Measurements from ENCODE around the gene COBL.

COBL gene

DNA sequence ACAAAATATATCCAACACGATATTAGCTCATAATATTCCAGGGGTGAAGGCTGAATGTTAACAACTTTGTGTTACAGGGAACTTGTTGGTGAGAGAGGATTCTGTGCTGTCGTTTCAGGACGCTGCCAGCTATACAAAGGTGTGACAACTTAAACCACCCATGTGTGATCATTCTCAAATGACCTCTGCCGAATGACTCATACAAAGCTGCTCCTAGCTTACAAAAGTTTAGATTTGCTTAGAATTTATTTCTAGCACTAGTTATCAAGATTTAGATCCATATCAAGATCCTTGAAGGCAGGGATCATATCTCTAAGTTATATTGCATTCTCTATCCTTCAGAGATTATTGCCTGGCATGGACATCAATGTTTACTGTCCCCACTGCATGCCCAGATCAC, 65.3 kb downstream of the COBL start:
- peak; percentile 46 for DNase-seq

GRCh38 chr7:51250512-51250911, 66.1 kb downstream of the COBL start:
- DNase-seq = no peak

GRCh38 chr7:51249991-51250390, 66.6 kb downstream of the COBL start:
- peak; percentile 19 for DNase-seq

DNA sequence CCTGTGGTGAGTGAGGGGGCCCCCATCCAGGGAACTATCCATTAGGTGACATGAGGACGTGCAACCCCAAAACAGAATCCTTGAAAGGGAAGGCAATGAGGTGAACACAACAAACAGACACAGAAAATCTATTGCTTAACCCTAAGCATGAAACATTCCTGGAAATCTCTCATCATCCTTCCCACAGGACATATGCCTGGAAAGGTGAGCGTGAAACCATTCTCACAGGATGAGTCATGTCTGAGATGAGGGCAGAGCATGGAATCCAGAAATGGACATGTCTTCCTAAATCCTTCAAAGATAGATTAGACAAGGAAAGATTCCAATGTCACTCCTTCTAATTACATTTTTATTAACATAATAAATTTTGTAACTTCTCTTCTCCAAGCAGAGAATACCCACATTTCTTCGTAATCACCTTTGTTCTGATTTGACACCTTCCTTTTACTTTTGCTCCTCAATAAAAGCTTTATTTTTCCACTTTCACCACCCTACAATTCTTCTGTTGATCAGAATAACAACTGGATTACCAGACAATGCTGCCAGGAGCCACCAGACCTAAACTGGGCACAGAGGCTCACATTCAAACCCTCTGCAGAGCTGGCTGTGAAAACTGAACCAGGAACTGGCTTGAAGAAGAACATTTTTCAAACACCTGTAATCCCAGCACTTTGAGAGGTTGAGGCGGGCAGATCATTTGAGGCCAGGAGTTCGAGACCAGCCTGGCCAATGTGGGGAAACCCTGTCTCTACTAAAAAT, 67.2 kb downstream of the COBL start:
- peak; percentile 24 for DNase-seq

DNA sequence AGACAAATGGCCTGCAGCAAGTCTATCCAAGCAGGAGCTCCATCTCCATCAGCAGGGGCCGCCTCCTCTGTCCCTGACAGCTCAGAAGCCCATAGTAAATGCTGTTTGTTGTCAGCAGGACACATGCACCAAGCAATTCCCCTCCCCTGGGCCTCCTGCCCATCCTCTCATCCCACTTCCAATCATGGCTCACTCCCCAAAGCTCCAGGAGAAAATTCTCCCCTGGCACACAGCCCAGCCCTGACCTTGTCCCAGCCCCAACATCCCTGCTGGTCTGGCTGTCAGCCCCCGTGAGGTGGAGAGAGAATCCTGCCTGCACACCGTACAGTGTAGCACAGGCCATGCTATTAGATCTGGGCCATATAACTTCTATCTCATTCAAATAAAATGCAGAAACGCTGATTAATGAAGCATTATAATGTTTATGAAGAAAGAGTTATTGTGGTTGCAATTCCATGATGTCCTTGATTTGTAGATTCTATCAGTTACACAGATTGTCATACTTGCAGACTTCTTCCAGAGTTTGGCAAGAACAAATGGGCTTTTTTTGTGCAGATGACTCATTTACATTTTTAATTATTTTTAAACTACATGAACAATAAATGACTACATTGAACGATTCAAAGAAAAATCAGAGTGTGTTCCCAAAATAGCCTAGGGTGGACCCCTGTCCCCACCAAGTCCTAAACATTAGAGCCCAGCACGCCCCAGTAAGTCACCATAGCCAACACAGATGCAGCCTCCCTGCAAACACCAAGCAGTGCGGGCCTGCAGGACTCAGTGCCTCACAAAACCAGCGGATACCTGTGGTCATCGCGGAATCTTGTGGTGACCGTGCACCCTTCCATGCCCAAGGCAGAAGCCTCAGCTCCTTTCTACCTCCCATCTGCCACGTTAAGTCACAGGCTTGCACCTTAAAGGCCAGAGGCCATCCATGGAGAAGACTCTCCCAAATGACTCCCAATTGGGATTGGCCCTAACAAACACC, 70.1 kb downstream of the COBL start:
- peak; percentile 97 for DNase-seq

DNA sequence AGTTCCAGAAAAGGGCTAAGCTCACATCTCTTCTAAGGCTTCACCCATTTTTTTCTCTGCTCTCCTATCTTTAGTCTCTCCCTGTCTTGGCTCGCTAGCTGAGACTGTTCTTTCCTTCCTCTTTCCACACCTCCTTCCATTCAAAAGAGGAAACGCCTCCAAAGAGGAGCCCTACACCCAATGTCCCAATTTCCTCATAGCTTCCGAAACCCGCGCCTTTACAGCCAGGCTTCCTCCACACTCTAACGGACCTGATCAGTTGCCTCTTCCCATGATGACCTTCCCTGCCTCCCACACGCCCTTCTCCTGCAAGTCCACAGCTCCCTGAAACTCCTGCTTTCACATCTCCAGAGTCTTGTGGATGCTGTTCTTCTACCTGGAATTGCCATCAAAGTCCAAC, 71.7 kb downstream of the COBL start:
- DNase-seq = no peak

DNA sequence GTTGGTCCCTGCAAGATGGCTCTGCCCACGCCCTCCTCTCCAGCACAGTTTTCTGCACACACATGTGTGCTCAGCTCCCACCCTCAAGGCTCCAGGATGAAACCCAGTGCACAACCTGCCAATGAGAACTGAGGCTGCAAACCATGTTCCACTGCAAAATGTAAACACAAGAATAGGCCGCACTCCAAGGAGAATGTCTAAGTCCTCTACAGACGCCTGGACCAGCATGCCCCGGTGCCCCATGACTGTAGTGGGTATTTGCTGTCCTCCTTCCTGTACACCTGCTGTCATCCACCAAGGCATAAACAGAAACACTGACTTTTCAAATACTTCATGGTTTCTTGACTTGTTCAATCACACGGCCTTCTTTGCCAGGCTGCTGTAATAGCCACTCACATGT, 72.6 kb downstream of the COBL start:
- DNase-seq = no peak

DNA sequence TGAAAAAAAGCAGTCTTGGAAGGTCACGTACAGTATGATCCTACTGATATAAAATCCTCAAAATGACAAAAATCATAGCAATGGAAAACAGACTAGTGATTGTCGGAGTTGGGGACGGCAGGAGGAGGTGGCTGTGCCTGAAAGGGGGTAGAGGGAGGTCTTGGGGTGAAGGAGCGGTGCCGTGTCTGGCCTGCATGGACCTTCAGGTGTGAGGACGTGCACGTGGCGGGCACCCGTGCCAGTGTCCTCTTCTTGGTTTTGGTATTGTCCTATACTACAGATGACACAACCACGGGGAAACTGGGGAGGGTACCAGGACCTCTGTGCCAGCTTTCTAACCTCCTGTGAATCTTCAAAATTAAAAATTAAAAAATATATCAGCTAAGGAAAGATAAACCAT, 73.0 kb downstream of the COBL start:
- no peak for DNase-seq

- no peak for DNase-seq
Observed at GRCh38 chr7:51242881-51243518, 73.6 kb downstream of the COBL start.

- DNase-seq = no peak
Observed at GRCh38 chr7:51242007-51242691, 74.5 kb downstream of the COBL start.

- DNase-seq = peak; percentile 66
Observed at GRCh38 chr7:51240868-51241267, 75.7 kb downstream of the COBL start.

DNA sequence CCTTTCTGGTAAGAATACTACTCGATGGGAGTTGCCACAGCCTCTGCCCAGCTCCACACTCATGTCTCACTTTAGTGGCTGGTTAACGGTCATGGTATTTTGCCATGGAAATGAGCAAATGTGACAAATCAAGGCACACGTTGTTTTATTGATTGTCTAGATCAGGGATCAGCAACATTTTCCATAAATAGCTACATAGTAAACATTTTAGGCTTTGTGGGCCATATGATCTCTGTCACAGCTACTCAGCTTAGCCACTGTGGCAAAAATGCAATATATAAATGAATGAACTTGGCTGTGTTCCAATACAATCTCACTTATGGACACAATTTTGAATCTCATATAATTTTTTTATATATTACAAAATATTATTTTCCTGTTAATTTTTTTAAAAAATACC, 76.9 kb downstream of the COBL start:
- no peak for DNase-seq

- no peak for DNase-seq
Observed at GRCh38 chr7:51238981-51239495, 77.6 kb downstream of the COBL start.

GRCh38 chr7:51237446-51238133, 79.0 kb downstream of the COBL start:
- DNase-seq = peak; percentile 30

- DNase-seq = no peak
Observed at GRCh38 chr7:51236470-51237132, 80.0 kb downstream of the COBL start.

DNA sequence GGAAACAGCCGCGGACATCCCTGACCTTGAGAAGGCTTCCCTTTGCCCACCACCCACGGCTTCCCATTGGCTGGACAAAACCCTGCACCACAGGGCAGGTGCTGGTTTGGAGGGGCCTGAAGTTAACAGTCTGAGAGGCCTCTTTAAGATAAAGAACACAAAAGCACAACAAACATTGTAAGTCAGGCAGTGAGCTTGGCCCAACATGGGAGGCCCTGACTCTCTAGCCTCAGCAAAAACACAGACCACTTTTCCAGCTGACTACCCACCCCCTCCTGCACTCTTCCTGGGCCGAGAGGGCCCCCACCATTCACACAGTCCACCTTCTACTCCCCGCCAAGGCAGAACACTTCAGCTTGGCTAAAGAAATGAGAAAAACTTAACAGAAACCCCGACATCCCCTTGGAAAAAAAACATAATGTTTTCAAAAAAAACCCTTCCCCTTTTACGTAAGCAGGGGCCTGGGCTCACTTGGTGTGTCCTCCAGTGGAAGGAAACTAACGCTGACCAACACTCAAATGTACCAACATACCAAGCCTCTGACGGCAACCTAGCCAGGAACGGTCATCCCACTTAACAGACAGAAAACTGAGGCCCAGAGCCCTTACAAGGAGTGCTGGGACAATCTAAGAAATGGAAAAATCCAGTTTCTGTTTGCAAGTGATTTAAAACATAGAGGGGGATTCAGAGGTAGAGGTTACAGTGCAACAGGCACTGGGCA, 80.9 kb downstream of the COBL start:
- no peak for DNase-seq

DNA sequence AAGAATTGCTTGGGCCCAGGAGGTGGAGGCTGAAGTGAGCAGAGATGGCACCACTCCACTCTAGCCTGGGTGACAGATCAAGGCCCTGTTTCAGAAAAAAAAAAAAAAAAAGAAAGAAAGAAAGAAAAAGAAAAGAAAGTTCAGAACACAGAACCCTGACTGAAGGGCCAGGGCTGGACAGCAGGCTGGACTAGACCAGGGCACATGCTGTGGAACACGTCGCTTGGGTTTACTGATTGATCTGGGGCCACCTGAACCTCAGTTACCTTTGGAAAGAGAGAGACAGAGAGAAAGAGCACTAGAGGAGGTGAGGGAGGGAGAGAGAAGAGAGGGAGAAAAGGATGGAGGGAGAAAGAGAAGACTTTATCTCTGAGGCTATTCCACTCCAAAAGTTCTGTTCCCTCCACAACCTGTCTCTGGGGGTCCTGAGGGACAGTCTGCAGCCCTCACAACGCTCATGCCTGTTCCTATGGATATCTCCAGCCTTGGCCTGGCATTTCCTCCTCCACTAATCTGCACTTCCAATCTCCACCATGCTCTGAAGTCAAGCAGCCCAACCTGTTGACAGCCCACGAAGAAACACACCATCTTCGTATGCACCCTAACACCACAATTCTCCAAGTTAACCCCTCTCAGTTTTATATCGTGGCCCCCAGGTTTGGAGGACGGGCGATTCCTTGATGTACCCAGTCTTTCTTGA, 81.8 kb downstream of the COBL start:
- DNase-seq = no peak

GRCh38 chr7:51234139-51234538, 82.5 kb downstream of the COBL start:
- DNase-seq = peak; percentile 35

GRCh38 chr7:51233374-51233773, 83.2 kb downstream of the COBL start:
- DNase-seq = peak; percentile 70

GRCh38 chr7:51230723-51231122, 85.9 kb downstream of the COBL start:
- no peak for DNase-seq

Data from NCI-H69 (cell line).